Kidney (tissue), 14 donors: ENCODE data around the gene MADD. TPM values are rescaled to one million over a fixed set of nuclear protein-coding genes. Genes with fewer than 3 reads are reported as not detected.
A peak's percentile ranks its signal among the peaks of the same experiment; 100 is the strongest.

Experiments
- DNase-seq, 5 donors: peaks; one replicate each; pipeline ENCODE4 v3.0.0-alpha.2; 2013 to 2020
- FAIRE-seq: peaks from 2 replicates; lab custom pipeline; 2012; peaks lifted over from hg19 to GRCh38; lab: Jason Lieb, UNC
- H3K27ac ChIP-seq, 2 donors: one replicate each; pipeline ENCODE4 v1.7.0; 2013; ENCODE audit warnings: low read depth in 2 of 2, low read length in 2 of 2, inconsistent platforms in 1 of 2
- H3K27me3 ChIP-seq: one replicate; pipeline ENCODE4 v1.7.1; 2013; ENCODE audit warnings: low read length, inconsistent platforms; ENCODE audit not compliant: control insufficient read depth, insufficient read depth
- H3K36me3 ChIP-seq, 3 donors: one replicate each; pipeline versions ENCODE4 v1.7.0 to v1.7.1; 2013; ENCODE audit warnings: low read length in 3 of 3, control low read depth in 1 of 3, inconsistent platforms in 1 of 3; ENCODE audit not compliant: insufficient read depth in 3 of 3, control insufficient read depth in 2 of 3
- H3K4me1 ChIP-seq, 3 donors: one replicate each; pipeline versions ENCODE4 v1.7.0 to v1.7.1; 2013; ENCODE audit warnings: low read length in 3 of 3, inconsistent platforms in 1 of 3, low read depth in 1 of 3; ENCODE audit not compliant: control insufficient read depth in 2 of 3, insufficient read depth in 2 of 3
- H3K4me3 ChIP-seq, 3 donors: one replicate each; pipeline versions ENCODE4 v1.7.0 to v1.8.1; 2013; ENCODE audit warnings: low read length in 3 of 3, control low read depth in 1 of 3, inconsistent platforms in 1 of 3
- H3K9ac ChIP-seq, 3 donors: one replicate each; pipeline versions ENCODE4 v1.7.0 to v1.7.1; 2013; ENCODE audit warnings: low read length in 3 of 3, control low read depth in 1 of 3, inconsistent platforms in 1 of 3
- H3K9me3 ChIP-seq, 3 donors: one replicate each; pipeline versions ENCODE4 v1.7.0 to v1.7.1; 2013; ENCODE audit warnings: low read length in 3 of 3, control low read depth in 1 of 3, inconsistent platforms in 1 of 3; ENCODE audit not compliant: control insufficient read depth in 2 of 3, insufficient read depth in 1 of 3
- CTCF ChIP-seq: IDR thresholded peaks from 3 replicates; pipeline ENCODE4 v1.5.1; 2012; ENCODE audit warnings: mild to moderate bottlenecking, moderate library complexity, borderline replicate concordance; ENCODE audit not compliant: insufficient read depth; ENCODE audit errors: extremely low read depth
- intact Hi-C: fragments of 100-400 bp; cut with DNase I; formaldehyde crosslinking; loops from one replicate; pipeline ENCODE4 v1.11.1; 2022
- polyA plus RNA-seq: library from polyadenylated mRNA; stranded (reverse); fragments of 350-450 nt; fragmentation: Illumina TruSeq; extraction: RNeasy Lipid Tissue Mini Kit (QIAGEN cat#74804); gene quantifications from one replicate; pipeline ENCODE4 v1.2.3, GENCODE V29; 2014; ENCODE audit warnings: low read depth, low replicate concordance; ENCODE audit not compliant: insufficient read depth
- total RNA-seq: library from RNA; stranded (reverse); fragmentation: NEBNext Ultra II Directional; extraction: Animal tissue kit (Norgen Biotek cat#: 25700); gene quantifications from one replicate; pipeline ENCODE4 v1.2.1, GENCODE V29; 2021
- donor health status: control.
- donor health status: control.
- donor health status: control.
- donor health status: control.
- donor health status: control.
- donor health status: DM: yes; HTN: yes; CAD: no.
- donor health status: Normal renal cell carcinoma (clear cell type).

The MADD gene
- total and polyA plus RNA-seq, 2 donors from 2014 or later, result 19.0 to 39.2 TPM

DNA sequence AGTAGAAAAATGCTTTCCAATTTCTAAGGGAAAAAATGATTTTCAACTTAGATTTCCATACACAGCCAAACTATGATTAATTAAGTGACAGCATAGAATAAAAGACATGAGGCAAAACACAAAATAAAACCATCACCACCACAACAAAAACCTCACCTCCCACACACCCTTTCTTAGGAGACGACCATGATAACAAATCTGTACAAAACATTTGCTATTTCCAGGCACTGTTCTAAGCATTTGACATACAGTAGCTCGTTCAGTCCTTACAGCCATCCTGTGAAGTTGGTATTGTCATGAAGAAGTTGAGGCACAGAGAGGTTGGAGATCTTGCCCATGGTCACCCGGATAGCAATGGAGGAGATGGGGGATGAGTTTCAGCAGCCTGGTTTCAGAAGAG lies 99.7 kb downstream of the MADD start:
- intact Hi-C loops, result loop anchor here (10.0 kb wide), 1 partner anchor 85 kb away; no protein-coding TSS in a partner anchor
- Histone ChIP-seq H3K9me3 (no peaks in the 10 kb centered on the region), H3K27ac (no peak overlapping the region), H3K4me1 (no peaks in the 10 kb centered on the region), H3K4me3 (no peak overlapping the region), H3K27me3 (no peaks in the 10 kb centered on the region), H3K36me3 (no peaks in the 10 kb centered on the region), H3K9ac (no peak overlapping the region)
- TF ChIP-seq CTCF, result no peak
- no peak for DNase-seq
- FAIRE-seq, result no peak

GRCh38 chr11:47372422-47372821 lies 102.5 kb downstream of the MADD start:
- TF ChIP-seq CTCF, result no peak
- H3K9me3 ChIP-seq, result no peaks in the 10 kb centered on the region
- FAIRE-seq (no peak), DNase-seq (no peak)
- H3K27me3 ChIP-seq, result no peaks in the 10 kb centered on the region
- intact Hi-C loops, result loop anchor here (10.0 kb wide), 1 partner anchor 82 kb away; no protein-coding TSS in a partner anchor
- H3K4me3 ChIP-seq, result no peak overlapping the region
- H3K4me1 ChIP-seq, result peaks cover 0 to 3% (median 0%) of the 10 kb centered on the region in 3 donors
- no peak overlapping the region for H3K27ac ChIP-seq
- H3K36me3 ChIP-seq, result no peaks in the 10 kb centered on the region
- H3K9ac ChIP-seq, result no peak overlapping the region

- no peaks in the 10 kb centered on the region for H3K9me3 ChIP-seq
- H3K4me3 ChIP-seq, result no peak overlapping the region
- FAIRE-seq (no peak), DNase-seq (peak; percentile 76 to 90 (median 84))
- peaks cover 0 to 3% (median 0%) of the 10 kb centered on the region in 3 donors for H3K4me1 ChIP-seq
- intact Hi-C loops, result loop anchor here (10.0 kb wide), 1 partner anchor 81 kb away; no protein-coding TSS in a partner anchor
- H3K27ac ChIP-seq, result no peak overlapping the region
- peak; percentile 89 for TF ChIP-seq CTCF
- no peaks in the 10 kb centered on the region for H3K36me3 ChIP-seq
- H3K27me3 ChIP-seq, result no peaks in the 10 kb centered on the region
- no peak overlapping the region for H3K9ac ChIP-seq
Measured at GRCh38 chr11:47373876-47374719, 104.2 kb downstream of the MADD start.
